ENCODE measurements around the gene DHRS9.

DNA sequence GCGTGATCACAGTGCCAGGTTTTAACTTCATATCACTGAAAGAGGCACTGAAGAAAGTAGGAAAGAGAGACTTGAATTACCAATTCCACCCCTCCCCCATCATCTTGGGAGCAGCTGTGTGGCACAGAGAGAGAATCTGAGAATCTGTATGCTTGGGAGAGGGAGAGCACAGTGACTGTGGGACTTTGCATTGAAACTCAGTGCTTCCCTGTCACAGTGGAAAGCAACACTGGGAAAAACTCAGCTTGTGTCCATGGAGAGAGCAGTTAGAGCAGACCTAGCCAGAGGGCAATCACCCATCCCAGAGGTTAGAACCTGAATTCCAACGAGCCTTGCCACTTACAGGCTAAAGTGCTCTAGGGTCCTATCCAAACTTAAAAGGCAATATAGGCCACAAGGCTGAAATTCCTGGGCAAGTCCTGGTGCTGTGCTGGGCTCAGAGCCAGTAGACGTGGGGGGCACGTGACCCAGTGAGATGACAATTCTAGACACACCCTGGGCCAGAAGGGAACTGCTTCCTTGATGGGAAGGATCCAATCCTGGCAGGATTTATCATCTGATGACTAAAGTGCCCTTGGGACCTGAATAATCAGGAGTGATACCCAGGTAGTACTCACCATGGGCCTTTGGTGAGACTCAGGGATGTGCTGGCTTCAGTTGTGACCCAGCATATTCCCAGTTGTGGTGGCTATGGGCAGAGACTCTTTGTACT lies 22.8 kb upstream of the DHRS9 start:
- no peak for TF ChIP-seq CTCF (IDR thresholded peaks at IDR 0.05)
- TF ChIP-seq, protein P1, sequence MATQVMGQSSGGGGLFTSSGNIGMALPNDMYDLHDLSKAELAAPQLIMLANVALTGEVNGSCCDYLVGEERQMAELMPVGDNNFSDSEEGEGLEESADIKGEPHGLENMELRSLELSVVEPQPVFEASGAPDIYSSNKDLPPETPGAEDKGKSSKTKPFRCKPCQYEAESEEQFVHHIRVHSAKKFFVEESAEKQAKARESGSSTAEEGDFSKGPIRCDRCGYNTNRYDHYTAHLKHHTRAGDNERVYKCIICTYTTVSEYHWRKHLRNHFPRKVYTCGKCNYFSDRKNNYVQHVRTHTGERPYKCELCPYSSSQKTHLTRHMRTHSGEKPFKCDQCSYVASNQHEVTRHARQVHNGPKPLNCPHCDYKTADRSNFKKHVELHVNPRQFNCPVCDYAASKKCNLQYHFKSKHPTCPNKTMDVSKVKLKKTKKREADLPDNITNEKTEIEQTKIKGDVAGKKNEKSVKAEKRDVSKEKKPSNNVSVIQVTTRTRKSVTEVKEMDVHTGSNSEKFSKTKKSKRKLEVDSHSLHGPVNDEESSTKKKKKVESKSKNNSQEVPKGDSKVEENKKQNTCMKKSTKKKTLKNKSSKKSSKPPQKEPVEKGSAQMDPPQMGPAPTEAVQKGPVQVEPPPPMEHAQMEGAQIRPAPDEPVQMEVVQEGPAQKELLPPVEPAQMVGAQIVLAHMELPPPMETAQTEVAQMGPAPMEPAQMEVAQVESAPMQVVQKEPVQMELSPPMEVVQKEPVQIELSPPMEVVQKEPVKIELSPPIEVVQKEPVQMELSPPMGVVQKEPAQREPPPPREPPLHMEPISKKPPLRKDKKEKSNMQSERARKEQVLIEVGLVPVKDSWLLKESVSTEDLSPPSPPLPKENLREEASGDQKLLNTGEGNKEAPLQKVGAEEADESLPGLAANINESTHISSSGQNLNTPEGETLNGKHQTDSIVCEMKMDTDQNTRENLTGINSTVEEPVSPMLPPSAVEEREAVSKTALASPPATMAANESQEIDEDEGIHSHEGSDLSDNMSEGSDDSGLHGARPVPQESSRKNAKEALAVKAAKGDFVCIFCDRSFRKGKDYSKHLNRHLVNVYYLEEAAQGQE (IDR thresholded peaks at IDR 0.05; ENCODE audit: insufficient read depth in 1 of 2, low read depth in 2 of 2, low read length in 1 of 2) = no peak
- no peak for TF ChIP-seq POLR2AphosphoS5 (IDR thresholded peaks at IDR 0.05; ENCODE audit: low read depth, low read length)
- no peak for TF ChIP-seq SIN3A (IDR thresholded peaks at IDR 0.05; ENCODE audit: borderline replicate concordance, insufficient read depth, low read depth, low read length)
